Measurements from ENCODE around the gene TBXAS1. TPM values are rescaled to one million over a fixed set of nuclear protein-coding genes. Genes with fewer than 3 reads are reported as not detected.

The TBXAS1 gene
- total and polyA plus RNA-seq, 2 of the 8 experiments (the other 6 are each of a cell fraction or from before 2014, with no cell fraction given), result 0.86 to 2.1 TPM

- no peaks in the 10 kb centered on the region for H4K20me1 ChIP-seq (replicated peaks in 1 of 2; ENCODE audit: control insufficient read depth in 1 of 2, insufficient read depth in 2 of 2, low read length in 2 of 2)
- H3K9me3 ChIP-seq (ENCODE audit: insufficient read depth in 2 of 2, low read depth in 1 of 2, low read length in 1 of 2), result no peaks in the 10 kb centered on the region
- H2AK5ac ChIP-seq (ENCODE audit: low read depth, low read length), result no peak overlapping the region
- H3K36me3 ChIP-seq (ENCODE audit: control insufficient read depth in 2 of 4, insufficient read depth in 4 of 4, low read length in 3 of 4), result no peaks in the 10 kb centered on the region
- no peak overlapping the region for H3K56ac ChIP-seq (replicated peaks; ENCODE audit: insufficient read length, low read depth, low read length)
- H3K27me3 ChIP-seq (replicated peaks in 1 of 4; ENCODE audit: control insufficient read depth in 3 of 4, extremely low read depth in 1 of 4, insufficient read depth in 3 of 4, low read length in 3 of 4), result no peaks in the 10 kb centered on the region
- H3K4me2 ChIP-seq (ENCODE audit: insufficient read depth in 1 of 2, low read depth in 2 of 2, low read length in 2 of 2), result no peak overlapping the region
- no peak overlapping the region for H2BK5ac ChIP-seq (ENCODE audit: low read depth, low read length)
- no peak overlapping the region for H3K9ac ChIP-seq (replicated peaks in 1 of 4; ENCODE audit: extremely low read depth in 1 of 4, low read depth in 3 of 4, low read length in 3 of 4)
- TF ChIP-seq E2F6 (IDR thresholded peaks at IDR 0.05) (no peak), CHD2 (IDR thresholded peaks at IDR 0.05; ENCODE audit: low read length) (no peak), POLR2A (IDR thresholded peaks at IDR 0.05; ENCODE audit: control extremely low read depth in 1 of 2, low read depth in 2 of 2, low read length in 2 of 2) (no peak), MAX (IDR thresholded peaks at IDR 0.05) (no peak), BCL11A (IDR thresholded peaks at IDR 0.05; ENCODE audit: low read depth in 2 of 2, low read length in 2 of 2) (no peak)
- no peak overlapping the region for H3K4me3 ChIP-seq (ENCODE audit: extremely low read depth in 1 of 4, insufficient read depth in 2 of 4, low read depth in 3 of 4, low read length in 4 of 4)
- H2BK15ac ChIP-seq (ENCODE audit: low read length), result no peak overlapping the region
- no peaks in the 10 kb centered on the region for H3K4me1 ChIP-seq (replicated peaks in 1 of 4; ENCODE audit: control insufficient read depth in 3 of 4, insufficient read depth in 4 of 4, low read length in 3 of 4)
- FAIRE-seq (no peak), DNase-seq (ENCODE audit: low read depth in 1 of 2, low spot score in 2 of 2) (no peak)
- no peaks in the 10 kb centered on the region; the same call in 1 of the 2 replicates for H3K23me2 ChIP-seq (ENCODE audit: low read depth, low read length)
- H3K23ac ChIP-seq (ENCODE audit: insufficient read length), result no peak overlapping the region
- no peak overlapping the region for H2AFZ ChIP-seq (ENCODE audit: low read length)
- no peak overlapping the region for H3K14ac ChIP-seq (ENCODE audit: insufficient read length)
- no peak overlapping the region for H3K27ac ChIP-seq (ENCODE audit: low read depth, low read length)
- no peak overlapping the region for H2BK12ac ChIP-seq (ENCODE audit: low read depth, low read length)
- no peak overlapping the region for H2BK20ac ChIP-seq (ENCODE audit: low read length)
- H3K79me1 ChIP-seq (ENCODE audit: low read depth, low read length), result no peaks in the 10 kb centered on the region
- no peak overlapping the region for H4K5ac ChIP-seq (ENCODE audit: insufficient read length, low read depth, low read length)
- H3K4ac ChIP-seq (replicated peaks; ENCODE audit: insufficient read length, low read depth, low read length), result no peak overlapping the region
- 77% methylated on average over 7 of the region's 7 CpGs; no CpG with 5 or more reads in 1 of the 2 experiments for WGBS, 2 experiments (ENCODE audit: extremely low coverage in 1 of 2, insufficient coverage in 1 of 2, insufficient read length in 1 of 2, insufficient replicate concordance in 2 of 2, low coverage in 1 of 2, low lambda C conversion rate in 2 of 2, missing lambda C conversion rate in 1 of 2)
- no peak overlapping the region for H3K18ac ChIP-seq (ENCODE audit: extremely low read depth, low read length)
- H4K8ac ChIP-seq (ENCODE audit: extremely low read depth, insufficient read depth, low read length), result no peak overlapping the region
- no peak overlapping the region for H2BK120ac ChIP-seq (replicated peaks; ENCODE audit: low read depth, low read length)
- H4K91ac ChIP-seq (replicated peaks; ENCODE audit: insufficient read length, low read length), result no peak overlapping the region
- no peaks in the 10 kb centered on the region for H3K79me2 ChIP-seq (ENCODE audit: control insufficient read depth in 1 of 2, insufficient read depth in 2 of 2, low read length in 2 of 2)
- ChIA-PET POLR2A (ENCODE audit: partially characterized antibody) (no interaction called here), CTCF (ENCODE audit: partially characterized antibody) (no interaction called here)
These were observed 94.0 kb downstream of the TBXAS1 start for GRCh38 chr7:139923090-139923489.

Measured in H1 (cell line).